NCI-H82 (cell line): ENCODE results near the gene RNF144A.
"Not testable (repeated sequence)": the region's sequence is repeated elsewhere in the genome, so short reads cannot be mapped to it uniquely, and the experiment has no call there.

Experiments
- DNase-seq: peaks from one replicate; lab custom pipeline; 2025; lab: John Stamatoyannopoulos, UW

Gene RNF144A

DNA sequence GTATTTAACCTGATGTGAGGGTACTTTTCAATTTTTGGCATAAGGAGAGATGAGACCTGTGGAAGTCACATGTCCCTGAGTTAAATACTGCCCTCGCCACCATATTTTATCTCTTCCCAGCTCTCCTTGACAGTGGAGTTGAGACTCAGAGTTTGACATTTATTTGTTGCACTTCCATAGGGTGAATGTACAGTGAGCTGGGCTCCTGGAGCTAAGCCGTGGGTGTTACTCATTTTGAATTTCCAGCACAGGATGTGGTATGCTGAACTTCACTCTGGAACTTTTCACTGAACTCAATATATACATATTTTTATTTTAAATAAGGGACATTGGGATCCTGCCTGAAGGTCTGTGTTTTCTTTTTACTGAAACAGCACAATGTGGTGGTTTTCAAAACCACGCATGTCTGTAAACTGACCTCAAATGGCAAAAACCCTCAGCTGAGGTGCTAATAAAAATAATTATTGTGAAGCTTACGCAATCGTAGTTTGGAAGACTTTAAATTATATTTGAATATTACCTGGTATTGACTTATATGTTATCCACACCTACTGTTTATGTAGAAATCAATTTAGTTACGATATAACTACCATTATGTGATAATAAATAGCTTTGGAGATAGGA, 12.1 kb downstream of the RNF144A start:
- DNase-seq, result no peak

DNA sequence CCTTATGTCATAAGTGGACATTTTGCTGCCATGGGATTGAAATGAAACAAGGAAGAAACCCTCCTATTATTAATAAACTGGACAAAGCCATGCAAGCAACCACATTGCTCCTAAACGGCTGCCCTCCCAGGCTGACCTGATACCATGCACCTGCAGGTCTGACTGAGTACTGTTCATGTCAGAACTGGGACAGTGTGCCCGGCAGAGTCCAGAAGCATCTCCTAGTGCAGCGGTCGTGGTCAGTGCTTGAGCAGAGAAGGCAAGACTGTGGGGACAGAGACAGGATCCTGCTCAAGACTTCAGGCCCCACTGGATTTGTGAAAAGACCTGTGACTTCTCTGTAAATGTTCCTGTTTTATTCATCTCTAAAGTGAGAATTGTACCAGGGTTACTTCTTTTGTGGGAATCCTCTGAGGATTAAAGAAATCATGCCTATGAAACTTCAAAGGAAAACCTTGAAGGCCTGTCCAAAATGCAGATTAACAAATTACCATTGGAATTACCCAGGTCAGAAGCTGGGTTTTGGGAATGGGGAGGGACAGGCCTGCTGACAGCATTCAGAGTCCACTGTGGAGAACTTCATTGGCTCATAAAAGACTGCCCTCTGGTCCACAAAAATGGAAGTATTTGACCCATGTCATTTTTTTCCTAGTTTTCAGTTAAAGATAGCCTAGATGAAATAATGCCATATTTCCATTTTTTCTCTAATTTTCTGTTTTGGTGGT, 13.9 kb downstream of the RNF144A start:
- no peak for DNase-seq

DNA sequence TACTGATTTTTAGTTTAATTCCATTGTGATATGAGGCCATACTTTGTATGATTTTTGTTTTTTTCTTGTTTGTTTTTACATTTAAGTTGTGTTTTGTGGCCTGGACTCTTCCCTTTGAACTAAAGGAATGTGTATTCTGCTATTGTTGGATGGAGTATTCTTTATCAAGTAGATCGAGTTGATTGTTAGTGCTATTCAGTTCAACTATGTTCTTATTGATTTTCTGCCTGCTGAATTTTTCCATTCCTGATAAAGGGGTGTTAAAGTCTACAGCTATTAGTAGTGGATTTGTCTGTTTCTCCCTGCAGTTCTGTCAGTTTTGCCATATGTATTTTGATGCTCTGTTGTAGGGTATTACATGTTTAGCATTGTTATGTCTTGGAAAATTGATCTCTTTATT, 14.5 kb downstream of the RNF144A start:
- no peak for DNase-seq

DNA sequence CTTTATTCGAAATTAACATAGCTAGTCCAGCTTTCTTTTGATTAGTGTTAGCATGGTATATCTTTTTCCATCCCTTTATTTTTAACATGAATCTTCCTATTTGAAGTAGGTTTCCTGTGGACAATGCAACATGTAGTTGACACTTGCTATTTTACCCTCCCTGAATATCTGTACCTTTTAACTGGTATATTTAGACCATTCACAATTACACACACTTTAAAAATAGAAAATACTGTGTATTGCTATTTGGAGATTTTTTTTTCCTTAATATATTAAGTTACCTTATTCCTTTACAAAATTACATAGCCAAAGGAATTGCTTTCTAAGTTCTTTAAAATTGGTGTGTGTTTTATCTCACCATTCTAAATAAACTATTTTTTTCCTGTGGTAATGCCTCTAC, 15.0 kb downstream of the RNF144A start:
- no peak for DNase-seq

DNA sequence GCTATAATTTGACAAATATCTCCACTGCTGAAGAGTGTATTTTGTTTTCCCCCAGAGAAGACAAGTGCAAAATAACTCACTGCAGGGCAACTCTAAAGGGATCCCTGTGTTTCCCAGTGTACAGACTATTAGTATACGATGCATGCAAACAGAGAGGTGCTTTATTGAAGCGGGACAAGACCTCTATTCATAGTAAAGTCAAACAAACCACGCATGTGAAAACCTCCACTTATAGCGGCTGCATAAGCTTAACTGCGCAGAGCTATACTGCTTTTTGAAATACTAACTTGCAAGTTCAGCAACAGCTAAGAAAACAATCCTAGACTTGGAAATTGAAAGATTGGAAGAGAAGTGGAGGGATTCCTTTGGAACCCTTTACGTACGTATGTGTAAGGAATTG, 15.6 kb downstream of the RNF144A start:
- DNase-seq, result no peak

DNA sequence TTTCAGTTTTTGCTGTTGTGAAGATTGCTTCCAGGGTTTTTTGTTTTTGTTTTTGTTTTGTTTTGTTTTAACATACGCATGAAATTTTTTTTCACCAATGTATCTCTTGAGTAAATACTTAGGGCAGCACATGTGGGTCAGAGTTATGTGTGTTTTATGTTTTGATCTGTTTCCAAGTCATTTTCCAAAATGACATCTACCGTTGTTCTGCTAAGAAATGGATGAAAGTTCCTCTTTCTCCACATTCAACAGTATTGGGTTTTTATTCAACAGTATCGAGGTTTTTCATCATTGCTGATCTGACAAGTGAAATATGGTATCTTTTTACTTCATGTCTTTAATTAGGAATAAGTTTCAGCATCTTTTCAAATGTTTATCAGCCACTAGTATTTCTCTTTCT, 16.7 kb downstream of the RNF144A start:
- no peak for DNase-seq

DNA sequence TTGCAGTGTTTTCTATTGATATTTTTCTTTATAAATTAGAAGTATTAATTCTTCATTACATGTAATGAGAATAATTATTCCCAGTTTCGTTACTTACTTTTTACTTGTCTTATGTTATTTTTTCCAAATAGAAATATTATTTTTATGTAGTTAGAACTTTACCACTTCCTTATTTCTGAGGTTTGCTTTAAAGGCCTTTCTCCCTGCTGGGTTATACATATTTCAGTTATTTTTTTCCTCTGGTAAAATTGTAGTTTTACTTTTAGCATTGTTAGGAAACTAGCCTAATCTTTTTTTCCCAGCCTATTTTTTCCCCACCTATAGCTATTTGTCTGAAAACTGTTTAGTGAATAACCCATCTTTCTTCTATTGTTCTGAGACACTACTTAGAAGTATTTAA, 17.1 kb downstream of the RNF144A start:
- no peak for DNase-seq

DNA sequence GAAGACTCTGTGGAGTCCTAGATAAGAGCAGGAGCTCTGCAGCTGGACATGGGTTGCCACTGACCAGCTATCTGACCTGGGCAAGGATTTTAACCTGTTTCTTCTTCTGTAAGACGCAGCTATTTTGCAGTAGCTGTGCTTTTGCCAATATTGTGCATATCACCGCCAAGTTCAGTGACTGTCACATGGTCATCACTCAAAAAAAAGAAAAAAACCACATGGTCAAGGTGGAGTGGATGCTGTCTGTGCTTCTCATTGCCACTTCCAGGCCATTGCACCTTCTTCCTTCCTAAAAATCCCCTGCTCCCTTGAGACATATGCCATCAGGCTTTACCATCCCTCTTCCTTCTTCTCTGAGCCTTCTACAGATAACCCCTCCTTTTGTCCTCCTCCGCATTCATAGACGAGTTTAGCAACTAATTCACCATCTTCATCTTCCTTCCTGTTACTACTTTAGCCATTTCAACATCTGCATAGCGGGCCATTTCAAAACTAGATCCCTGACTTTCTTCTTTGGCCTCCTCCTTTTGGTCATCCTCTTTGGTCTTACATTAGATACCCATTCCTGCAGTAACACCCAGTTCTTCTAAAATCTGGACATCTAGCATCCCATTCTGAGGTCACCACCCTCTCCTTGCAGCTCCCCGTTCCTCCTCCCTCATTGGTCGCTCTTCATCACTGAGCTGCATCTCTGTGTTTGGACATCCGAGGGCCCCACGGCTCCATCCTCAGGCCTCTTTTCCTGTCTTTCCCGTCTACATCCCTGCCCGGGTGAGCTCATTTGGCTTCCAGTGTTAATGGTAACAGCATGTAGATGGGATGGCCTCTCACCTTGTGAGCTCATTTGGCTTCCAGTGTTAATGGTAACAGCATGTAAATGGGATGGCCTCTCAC, 17.8 kb downstream of the RNF144A start:
- DNase-seq, result no peak

DNA sequence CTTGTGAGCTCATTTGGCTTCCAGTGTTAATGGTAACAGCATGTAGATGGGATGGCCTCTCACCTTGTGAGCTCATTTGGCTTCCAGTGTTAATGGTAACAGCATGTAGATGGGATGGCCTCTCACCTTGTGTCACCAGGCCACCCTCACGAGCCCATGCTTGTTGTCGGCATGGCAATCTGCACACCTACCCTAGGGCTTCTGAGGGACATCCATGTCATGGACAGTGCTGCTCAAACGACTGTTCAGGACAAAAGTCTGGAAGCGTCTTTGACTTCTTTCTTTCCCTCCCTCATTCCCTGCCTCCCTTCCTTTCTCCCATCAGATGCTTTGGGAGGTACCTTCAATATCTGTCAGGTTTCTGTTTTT, 18.4 kb downstream of the RNF144A start:
- DNase-seq, result not testable (repeated sequence)

DNA sequence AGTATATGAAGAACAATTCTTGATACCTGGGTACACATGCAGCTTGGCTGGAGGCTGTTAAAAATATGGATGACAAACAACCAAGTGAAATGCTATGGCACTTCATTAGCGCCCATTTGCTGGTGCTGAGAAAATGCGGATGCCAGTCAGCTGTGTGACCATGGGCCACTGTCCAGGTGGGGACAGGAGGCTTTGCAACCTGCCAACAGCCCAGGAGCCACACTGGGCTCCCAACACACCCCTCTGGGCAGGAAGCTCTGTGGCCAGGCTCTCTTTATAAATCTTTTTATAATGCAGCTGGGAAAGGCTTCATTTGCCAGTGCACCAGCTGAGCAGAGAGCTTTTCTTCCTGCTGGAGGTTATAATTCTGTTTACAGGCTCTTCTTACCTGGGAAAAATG, 19.9 kb downstream of the RNF144A start:
- DNase-seq, result no peak

DNA sequence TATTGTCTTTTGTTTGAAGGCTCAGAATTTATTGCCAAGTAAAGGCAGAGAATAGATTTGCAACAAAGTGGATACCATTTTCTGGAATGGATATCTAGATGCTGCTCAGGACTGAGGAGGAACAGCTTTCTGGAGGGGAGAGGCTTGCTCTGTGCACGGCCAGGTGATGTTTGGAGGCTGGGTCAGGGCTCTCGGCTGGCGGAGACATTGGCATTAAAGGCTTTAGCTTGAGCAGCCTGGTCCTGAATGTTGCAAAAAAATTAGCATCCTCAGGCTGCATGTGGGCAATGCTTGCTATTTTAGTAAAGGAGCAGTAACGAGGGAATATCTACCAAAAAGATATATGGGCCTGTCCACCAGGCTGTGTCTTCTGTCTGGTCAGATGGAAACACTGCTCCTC, 20.4 kb downstream of the RNF144A start:
- DNase-seq, result no peak

DNA sequence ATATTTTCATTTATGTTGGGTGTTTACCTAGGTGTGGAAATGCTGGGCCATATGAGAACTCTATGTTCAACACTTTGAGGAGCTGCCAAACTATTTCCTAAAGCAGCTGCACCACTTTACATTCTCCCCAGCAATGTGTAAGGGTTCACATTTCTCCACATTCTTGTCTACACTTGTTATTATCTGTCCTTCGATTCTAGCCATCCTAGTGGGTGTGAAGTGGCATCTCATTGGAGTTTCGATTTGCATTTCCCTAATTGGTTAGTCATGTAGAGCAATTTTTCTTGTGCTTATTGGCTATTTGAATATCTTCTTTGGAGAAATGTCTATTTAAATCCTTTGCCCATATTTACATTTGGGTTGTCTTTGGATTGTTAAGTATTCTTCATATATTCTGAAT, 21.9 kb downstream of the RNF144A start:
- no peak for DNase-seq

DNA sequence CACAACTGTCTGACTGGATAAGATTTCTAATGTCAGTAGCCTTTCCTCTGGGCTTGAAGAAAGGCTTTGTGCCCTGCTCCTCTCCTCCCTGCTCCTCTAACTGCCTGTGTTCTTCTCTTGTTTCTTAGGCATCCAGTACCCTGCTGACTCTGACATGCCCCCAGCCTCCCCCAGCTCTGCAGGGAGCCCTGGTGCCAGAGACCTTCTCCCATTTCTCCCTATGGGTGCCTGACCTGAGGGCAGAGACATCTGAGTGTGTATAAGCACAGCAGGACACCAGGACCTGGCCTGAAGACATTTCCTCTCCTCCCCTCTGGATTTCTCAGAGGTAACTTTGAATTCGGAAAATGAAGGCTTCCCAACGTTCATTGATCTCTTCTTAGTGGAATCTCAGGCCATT, 23.6 kb downstream of the RNF144A start:
- DNase-seq, result no peak

DNA sequence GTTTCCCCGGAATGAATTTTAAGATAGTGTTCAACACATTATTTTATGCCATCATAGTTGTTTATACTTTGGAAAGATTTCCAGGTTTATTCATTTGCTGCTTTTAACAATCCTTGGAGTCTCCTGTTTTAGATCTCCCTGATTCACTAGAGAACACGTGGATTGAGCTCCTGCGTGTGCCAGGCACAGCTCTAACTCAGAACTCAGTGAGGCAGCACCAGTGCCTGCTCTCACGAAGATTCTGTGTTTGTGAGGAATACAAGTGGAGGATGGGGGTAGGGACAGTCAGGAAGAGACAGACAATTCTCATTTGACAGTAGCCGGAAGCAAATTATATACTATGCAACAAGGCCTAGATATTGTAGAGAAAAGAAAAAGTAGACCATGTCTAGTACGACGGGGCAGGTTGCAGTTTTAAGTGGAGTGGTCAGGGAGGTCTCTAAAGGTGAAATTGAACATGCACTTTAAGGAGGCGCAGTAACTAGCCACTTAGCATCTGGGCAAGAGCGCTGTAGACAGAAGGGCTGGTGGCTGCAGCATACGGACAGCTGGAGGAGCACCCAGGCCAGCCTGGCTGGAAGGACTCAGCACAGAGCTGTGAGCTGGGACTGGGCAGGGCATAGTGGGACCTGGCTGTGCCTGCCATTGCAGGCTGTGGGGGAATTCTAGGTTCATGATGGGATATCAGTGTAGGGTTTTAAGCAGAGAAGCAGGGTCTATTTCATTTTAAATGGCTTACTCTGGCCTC, 24.3 kb downstream of the RNF144A start:
- no peak for DNase-seq

DNA sequence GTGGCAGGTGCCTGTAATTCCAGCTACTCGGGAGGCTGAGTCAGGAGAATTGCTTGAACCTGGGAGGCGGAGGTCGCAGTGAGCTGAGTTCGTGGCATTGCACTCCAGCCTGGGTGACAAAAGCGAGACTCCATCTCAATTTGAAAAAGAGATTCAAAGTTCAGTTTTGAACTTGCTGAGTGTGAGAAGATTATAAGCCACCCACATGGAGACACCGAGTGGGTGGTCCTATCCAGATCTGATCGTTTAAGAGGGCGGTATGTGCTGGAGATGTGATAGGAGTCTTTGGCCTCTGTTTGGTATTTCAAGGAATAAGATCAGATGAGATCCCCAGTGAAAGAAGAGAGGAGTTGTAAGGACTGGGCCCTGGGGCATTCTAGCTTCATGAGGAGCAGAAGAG, 25.6 kb downstream of the RNF144A start:
- no peak for DNase-seq

DNA sequence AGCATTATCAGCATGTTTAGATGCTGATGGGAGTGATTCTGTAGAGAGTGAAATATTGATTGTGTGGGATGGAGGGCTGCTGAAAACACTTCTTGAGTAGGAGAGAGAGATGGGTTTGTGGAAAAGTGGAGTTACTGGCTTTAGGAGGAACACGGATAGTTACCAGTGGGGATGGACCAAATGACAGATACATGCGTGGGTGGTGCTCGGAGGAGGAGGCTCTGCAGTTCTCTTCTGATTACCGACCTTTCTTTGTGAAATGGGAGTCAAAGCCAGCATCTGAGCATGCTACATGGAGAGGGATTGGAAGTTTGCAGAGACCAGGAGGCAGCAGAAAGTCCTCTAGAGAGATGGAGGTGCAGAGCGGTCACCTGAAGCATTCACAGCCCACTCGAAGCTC, 26.3 kb downstream of the RNF144A start:
- DNase-seq, result no peak

DNA sequence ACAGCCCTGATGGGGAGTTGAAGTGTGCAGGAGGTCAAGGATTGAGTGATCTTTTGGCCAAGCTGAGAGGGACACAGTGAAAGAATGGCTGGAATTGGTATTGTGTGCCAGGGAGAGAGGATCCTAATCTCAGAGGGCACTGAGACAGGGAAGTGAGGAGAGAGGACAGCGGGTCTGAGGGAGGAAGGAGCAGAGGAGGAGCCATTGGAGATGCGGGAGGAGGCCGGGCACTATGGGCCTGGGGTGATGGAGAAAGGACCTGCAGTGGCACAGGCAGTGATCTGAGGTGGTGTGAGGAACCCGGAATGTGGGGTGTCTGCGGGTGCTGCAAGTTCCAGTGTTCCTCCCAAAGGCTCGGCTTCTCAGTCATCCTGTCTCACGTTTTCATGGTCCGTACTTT, 26.8 kb downstream of the RNF144A start:
- no peak for DNase-seq

DNA sequence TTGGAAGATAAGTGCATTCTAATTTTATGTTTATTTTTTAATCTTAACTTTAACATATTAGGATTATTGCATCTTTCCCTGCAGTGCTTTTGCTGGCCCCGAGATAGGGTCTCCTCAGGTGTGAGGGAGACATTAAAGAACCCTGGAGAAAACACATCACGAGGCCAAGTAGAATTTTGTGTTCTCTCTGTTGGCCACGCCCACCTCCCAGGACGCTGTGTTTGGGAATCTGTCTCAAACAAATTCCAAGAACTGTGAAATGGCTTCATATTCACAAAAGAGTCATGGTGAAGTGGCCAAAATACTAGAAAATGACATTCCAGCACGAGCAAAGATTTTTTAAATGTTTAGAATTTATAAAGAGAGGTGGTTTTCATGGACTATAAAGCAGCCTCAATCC, 27.3 kb downstream of the RNF144A start:
- no peak for DNase-seq

DNA sequence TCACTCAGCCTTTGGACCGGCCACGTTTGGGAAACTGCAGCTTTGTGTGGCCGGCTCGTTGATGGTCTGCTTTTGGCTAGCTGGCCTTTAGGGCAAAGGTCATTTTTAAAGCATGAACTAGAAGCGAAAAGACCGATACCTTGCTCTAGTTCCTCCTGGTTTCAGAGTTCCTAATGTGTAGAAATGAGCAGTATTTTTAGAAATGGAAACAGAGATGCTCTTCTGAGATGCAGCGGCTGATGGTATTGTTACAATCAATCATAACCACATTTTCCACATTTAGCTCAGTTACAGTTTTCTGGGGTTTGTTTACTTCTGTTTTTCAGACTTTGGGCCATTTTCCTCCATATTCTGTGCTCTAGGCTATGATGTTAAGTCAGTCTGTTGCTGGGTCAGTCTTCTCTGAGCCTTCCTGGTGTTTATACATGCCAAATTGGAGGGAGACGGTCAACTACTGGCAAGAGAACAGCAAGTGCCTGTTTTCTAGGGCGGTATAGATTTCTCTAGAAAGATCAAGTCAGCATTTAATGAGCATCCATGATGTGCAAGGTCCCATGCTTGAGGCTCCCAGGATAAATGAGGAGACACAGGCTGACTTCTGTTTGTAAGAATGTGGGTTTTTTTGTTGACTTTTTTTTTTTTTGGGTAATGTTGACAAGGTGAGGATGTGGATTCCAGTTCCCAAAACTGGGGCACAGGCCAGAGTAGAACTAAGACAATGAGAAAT, 28.0 kb downstream of the RNF144A start:
- DNase-seq, result no peak

DNA sequence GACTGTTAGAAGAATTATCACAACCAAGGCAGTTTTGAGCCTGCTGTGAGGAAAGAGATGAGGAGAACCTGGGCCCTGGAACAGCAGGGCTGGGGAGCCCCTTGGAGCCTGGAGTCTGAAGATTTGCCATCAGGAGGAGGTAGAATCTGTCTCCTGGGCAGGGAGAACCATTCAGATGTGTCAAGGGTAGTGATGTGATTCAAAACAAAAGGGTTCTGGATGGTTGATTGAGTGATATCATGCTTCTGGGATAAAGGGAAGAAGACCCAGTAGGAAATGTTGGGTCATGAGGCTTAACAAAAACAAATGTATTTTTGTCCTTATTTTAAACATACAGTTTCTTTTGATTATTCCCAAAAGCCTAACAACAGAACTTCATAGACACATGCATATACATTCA, 28.6 kb downstream of the RNF144A start:
- no peak for DNase-seq

DNA sequence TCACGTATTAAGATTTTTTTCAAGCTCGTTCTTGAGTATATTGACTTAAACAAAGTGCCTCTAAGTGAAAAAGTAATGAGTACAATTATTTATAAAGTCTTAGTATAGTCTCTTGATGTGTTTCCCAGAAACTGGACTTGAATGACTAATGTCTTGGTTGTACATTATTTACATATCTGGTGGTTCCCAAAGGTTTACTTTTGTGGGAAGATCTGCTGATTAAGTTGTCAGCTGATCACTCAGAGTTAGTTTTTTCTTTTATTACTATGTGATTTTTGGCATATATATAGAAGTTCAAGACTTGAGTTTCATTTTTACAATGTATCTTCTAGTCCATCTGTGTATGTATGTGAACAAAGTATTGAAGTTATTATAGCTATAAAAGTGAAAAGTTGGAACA, 29.5 kb downstream of the RNF144A start:
- no peak for DNase-seq
